Measurements from ENCODE around the gene NCBP2L. TPM values are rescaled to one million over a fixed set of nuclear protein-coding genes. Genes with fewer than 3 reads are reported as not detected.

NCBP2L gene
- total RNA-seq, 1 experiment from 2014 or later, result 0.20 TPM

- no peaks in the 10 kb centered on the region for H3K36me3 Mint-ChIP-seq
- ATAC-seq, result no peak
Measured at GRCh38 chrX:107773906-107774435, 3.6 kb upstream of the NCBP2L start.

More at GRCh38 chrX:107773906-107774435, 3.6 kb upstream of the NCBP2L start:
- TF ChIP-seq RELA (CRISPR knock-in tag; IDR thresholded peaks at IDR 0.05; ENCODE audit: borderline replicate concordance), result no peak
- TF ChIP-seq ERG (CRISPR knock-in tag; IDR thresholded peaks at IDR 0.05), result no peak
- TF ChIP-seq JUN (CRISPR knock-in tag; IDR thresholded peaks at IDR 0.05), result no peak
- no peak for TF ChIP-seq PREB (CRISPR knock-in tag; IDR thresholded peaks at IDR 0.05; ENCODE audit: borderline replicate concordance)
- no peak for TF ChIP-seq USF1 (CRISPR knock-in tag; IDR thresholded peaks at IDR 0.05)
- no peak for TF ChIP-seq CBFB (CRISPR knock-in tag; IDR thresholded peaks at IDR 0.05; ENCODE audit: low read depth)
- no peak for TF ChIP-seq SMAD3 (CRISPR knock-in tag; IDR thresholded peaks at IDR 0.05; ENCODE audit: borderline replicate concordance)
- no peak for TF ChIP-seq NFYB (CRISPR knock-in tag; conservative IDR thresholded peaks at IDR 0.05; ENCODE audit: low read depth)
- no peak for TF ChIP-seq CTCF (IDR thresholded peaks at IDR 0.05)
- TF ChIP-seq TEAD1 (CRISPR knock-in tag; IDR thresholded peaks at IDR 0.05), result no peak
- no peak for TF ChIP-seq ZBTB21 (CRISPR knock-in tag; IDR thresholded peaks at IDR 0.05; ENCODE audit: borderline replicate concordance)
- TF ChIP-seq ZMAT4 (CRISPR knock-in tag; IDR thresholded peaks at IDR 0.05), result no peak
- no peak for TF ChIP-seq NR1H2 (CRISPR knock-in tag; IDR thresholded peaks at IDR 0.05)
- TF ChIP-seq FOXP1 (CRISPR knock-in tag; IDR thresholded peaks at IDR 0.05; ENCODE audit: borderline replicate concordance), result no peak
- no peak for TF ChIP-seq KAT7 (CRISPR knock-in tag; IDR thresholded peaks at IDR 0.05; ENCODE audit: borderline replicate concordance)
- TF ChIP-seq OVOL2 (CRISPR knock-in tag; IDR thresholded peaks at IDR 0.05; ENCODE audit: borderline replicate concordance), result no peak
- no peak for TF ChIP-seq STAT6 (CRISPR knock-in tag; conservative IDR thresholded peaks at IDR 0.05; ENCODE audit: low read depth)
- TF ChIP-seq ZNF532 (CRISPR knock-in tag; IDR thresholded peaks at IDR 0.05; ENCODE audit: borderline replicate concordance), result no peak
- no peak for TF ChIP-seq NFE2L1 (CRISPR knock-in tag; IDR thresholded peaks at IDR 0.05)
- CTCF ChIA-PET, result interaction anchor here (1.9 to 4.1 kb wide), 5 partner anchors 29 to 119 kb away, joined by 5 to 108 read pairs (median 35); no protein-coding TSS in a partner anchor
- no peak overlapping the region for H3K27ac Mint-ChIP-seq
- peak overlapping the region; percentile 55 for H3K4me3 Mint-ChIP-seq
- POLR2A ChIA-PET, result interaction anchor here (0.6 to 2.1 kb wide), 2 partner anchors 57 to 119 kb away, joined by 3 to 21 read pairs; no protein-coding TSS in a partner anchor
- peaks cover 31% of the 10 kb centered on the region for H3K27me3 Mint-ChIP-seq (ENCODE audit: low read depth)
- H3K4me1 Mint-ChIP-seq, result peaks cover 34% of the 10 kb centered on the region
- no peak for DNase-seq (ENCODE audit: low spot score)
- no peaks in the 10 kb centered on the region for H3K9me3 Mint-ChIP-seq
